K562 (cell line): Measurements from ENCODE around the gene RNF115. TPM values are rescaled to one million over a fixed set of nuclear protein-coding genes. Genes with fewer than 3 reads are reported as not detected.

ENCODE experiments used
- ATAC-seq: fragments of 200-7000 bp; cut with Tn5 transposase; 3 replicates; pipeline ENCODE4 v1.9.1; 2020; ENCODE audit warnings: moderate library complexity
- BruUV-seq: library from RNA; stranded (reverse); fragments of 400-500 nt; replicated peaks from 2 replicates; lab custom pipeline; 2021; lab: Mats Ljungman, UMichigan
- CTCF ChIA-PET: fragments of 300-600 bp; formaldehyde crosslinking; extraction: SDS; loops from one replicate; lab custom pipeline; 2021; ENCODE audit warnings: low intra/inter-chr PET ratio; lab: Yijun Ruan, JAX
- POLR2A ChIA-PET: fragments of 300-600, 350-650 bp; sonication (Branson Sonifier 250); formaldehyde crosslinking; extraction: SDS; loops from one replicate; lab custom pipeline; 2021; ENCODE audit warnings: antibody characterized with exemption, inconsistent platforms; lab: Yijun Ruan, JAX
- DNase-seq, 4 experiments: peaks; one replicate each; pipeline versions ENCODE4 v3.0.0 to v3.0.0-alpha.2; 2011 to 2018; ENCODE audit warnings: low spot score in 3 of 4, mixed read lengths in 3 of 4; ENCODE audit errors: extremely low read depth in 1 of 4
- FAIRE-seq: peaks from 2 replicates; lab custom pipeline; 2011; peaks lifted over from hg19 to GRCh38; lab: Jason Lieb, UNC
- H2AFZ ChIP-seq: 2 replicates; pipeline ENCODE4 v1.6.0; 2011; ENCODE audit warnings: low read depth, low read length, control low read depth, inconsistent platforms
- H3K27ac ChIP-seq: fragments of 200-600 bp; 3 replicates; pipeline ENCODE4 v1.8.0; 2011; ENCODE audit warnings: low read depth, mild to moderate bottlenecking, control low read depth, inconsistent platforms, low read length, moderate library complexity, mixed read lengths; ENCODE audit errors: extremely low read depth
- H3K27me3 ChIP-seq, 2 experiments: fragments of 300-600 bp in 1 of 2; 2 replicates in 1 of 2; 3 replicates in 1 of 2; pipeline versions ENCODE4 v1.6.0 to v1.8.0; 2011; ENCODE audit warnings: inconsistent platforms in 2 of 2, low read length in 2 of 2, mild to moderate bottlenecking in 1 of 2, mixed read lengths in 1 of 2, moderate library complexity in 1 of 2; ENCODE audit not compliant: control insufficient read depth in 2 of 2, insufficient read depth in 2 of 2
- H3K36me3 ChIP-seq: fragments of 300-600 bp; 3 replicates; pipeline ENCODE4 v1.8.0; 2011; ENCODE audit warnings: mild to moderate bottlenecking, low read length, inconsistent platforms; ENCODE audit not compliant: control insufficient read depth, insufficient read depth
- H3K4me1 ChIP-seq, 2 experiments: fragments of 200-600 bp in 1 of 2; replicated peaks in 1 of 2; 2 replicates in 1 of 2; 3 replicates in 1 of 2; pipeline versions ENCODE4 v1.5.1 to v1.8.0; 2011; ENCODE audit warnings: inconsistent platforms in 2 of 2, low read length in 2 of 2, mild to moderate bottlenecking in 1 of 2, mixed read lengths in 1 of 2, moderate library complexity in 1 of 2; ENCODE audit not compliant: control insufficient read depth in 2 of 2, insufficient read depth in 2 of 2
- H3K4me2 ChIP-seq: 2 replicates; pipeline ENCODE4 v1.6.1; 2011; ENCODE audit warnings: low read length, control low read depth, inconsistent platforms, mixed read lengths; ENCODE audit not compliant: insufficient read depth
- H3K4me3 ChIP-seq: fragments of 200-600 bp; sonication (generic), shearing (Covaris generic); 2 replicates; pipeline ENCODE4 v1.5.1; 2016; ENCODE audit warnings: control low read depth, inconsistent platforms
- H3K79me2 ChIP-seq: fragments of 200-600 bp; 3 replicates; pipeline ENCODE4 v1.8.0; 2011; ENCODE audit warnings: low read length, inconsistent platforms; ENCODE audit not compliant: control insufficient read depth, insufficient read depth
- H3K9ac ChIP-seq, 2 experiments: 2 replicates each; pipeline versions ENCODE4 v1.6.0 to v1.6.1; 2011; ENCODE audit warnings: low read depth in 2 of 2, low read length in 2 of 2, control low read depth in 1 of 2, inconsistent platforms in 1 of 2, mild to moderate bottlenecking in 1 of 2, mixed read lengths in 1 of 2; ENCODE audit not compliant: insufficient read depth in 1 of 2
- H3K9me1 ChIP-seq: one replicate; pipeline ENCODE4 v1.6.0; 2011; ENCODE audit warnings: inconsistent platforms, mild to moderate bottlenecking, low read length, moderate library complexity; ENCODE audit not compliant: control insufficient read depth, insufficient read depth
- H3K9me3 ChIP-seq: replicated peaks from 2 replicates; pipeline ENCODE4 v1.5.1; 2011; ENCODE audit warnings: low read depth, low read length, inconsistent platforms; ENCODE audit not compliant: control insufficient read depth, insufficient read depth
- H4K20me1 ChIP-seq: replicated peaks from 2 replicates; pipeline ENCODE4 v1.6.1; 2011; ENCODE audit warnings: low read length, inconsistent platforms, mixed read lengths; ENCODE audit not compliant: control insufficient read depth, insufficient read depth
- MAFG ChIP-seq: fragments of 450-650 bp; conservative IDR thresholded peaks from 2 replicates; pipeline ENCODE4 v1.6.1; 2016; ENCODE audit warnings: missing genetic modification characterization, missing compliant biosample characterization
- WGBS: fragments of 100-300 bp; shearing (Covaris generic); methylation state at CpG from one replicate; pipeline ENCODE4 v1.1.6; 2016; ENCODE audit warnings: low coverage, mixed read lengths; ENCODE audit not compliant: insufficient coverage; ENCODE audit errors: missing lambda C conversion rate; 5-methylcytosine and 5-hydroxymethylcytosine counted together
- in situ Hi-C: fragments of 300-500 bp; cut with MboI; formaldehyde crosslinking; loops from 4 replicates; pipeline ENCODE4 v1.15.0; 2018; ENCODE audit warnings: inconsistent platforms, mixed read lengths
- intact Hi-C: fragments of 100-400 bp; cut with micrococcal nuclease; formaldehyde crosslinking; loops from 2 replicates; pipeline ENCODE4 v1.14.2; 2022
- polyA plus RNA-seq, 8 experiments: library from polyadenylated mRNA; depleted of rRNA in 4 of 8; stranded (reverse) in 5 of 8; unstranded in 3 of 8; fragments of >200 nt; fragmentation: Nextera tagmentation in 2 of 8; fragmentation: Illumina TruSeq in 1 of 8; extraction: Ambion mirVana in 2 of 8; extraction: Trizol in 1 of 8; gene quantifications; 2 replicates each; pipeline versions ENCODE4 v1.2.1 to v1.2.3, GENCODE V29; 2011 to 2014; ENCODE audit warnings: inconsistent platforms in 1 of 8, missing spikeins in 1 of 8
- total RNA-seq, 7 experiments: library from RNA; depleted of rRNA in 6 of 7; stranded (reverse); fragments of >200 nt in 6 of 7; fragmentation: Illumina TruSeq in 2 of 7; extraction: Trizol in 2 of 7; gene quantifications; 2 replicates each; pipeline versions ENCODE4 v1.2.1 to v1.2.3, GENCODE V29; 2011 to 2021; ENCODE audit warnings: low replicate concordance in 1 of 7
- TF ChIP-seq, protein P1 (sequence below): fragments of 450-650 bp; formaldehyde crosslinking; IDR thresholded peaks from 2 replicates; pipeline ENCODE4 v1.4.0; 2020; ENCODE audit warnings: mild to moderate bottlenecking, moderate library complexity

The RNF115 gene
- total and polyA plus RNA-seq, 9 of the 15 experiments (the other 6 are each of a cell fraction or from before 2014, with no cell fraction given) = 1.9 to 14.3 (median 9.5) TPM

DNA sequence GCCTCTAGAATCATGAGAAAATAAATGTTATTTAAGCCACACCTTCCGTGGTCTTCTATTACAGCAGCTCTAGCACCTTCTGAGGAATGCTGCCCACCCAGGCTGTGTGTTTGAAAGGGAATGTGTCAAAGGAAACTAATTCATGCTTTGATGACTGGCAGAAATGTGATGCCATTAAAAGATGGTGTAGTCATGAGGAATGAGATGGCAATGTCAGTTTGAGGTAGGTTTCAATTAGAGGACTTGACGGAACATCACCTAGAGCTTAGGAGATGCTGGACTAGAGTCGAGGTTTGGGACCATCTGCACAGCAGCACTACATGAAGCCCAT is 127.3 kb downstream of the RNF115 start:
- H4K20me1 ChIP-seq = no peaks in the 10 kb centered on the region
- ATAC-seq = no peak
- POLR2A ChIA-PET = interaction anchor here (1.4 kb wide), 1 partner anchor 8 kb away, joined by 5 read pairs; no protein-coding TSS in a partner anchor
- in situ Hi-C loops (no loop called here), intact Hi-C loops (no loop called here)
- no peaks in the 10 kb centered on the region for H3K79me2 ChIP-seq
- H2AFZ ChIP-seq = no peak overlapping the region
- no peak overlapping the region for H3K4me2 ChIP-seq
- CTCF ChIA-PET = no interaction called here
- BruUV-seq = no TSS peak
- no peaks in the 10 kb centered on the region for H3K9me1 ChIP-seq
- TF ChIP-seq, protein P1, sequence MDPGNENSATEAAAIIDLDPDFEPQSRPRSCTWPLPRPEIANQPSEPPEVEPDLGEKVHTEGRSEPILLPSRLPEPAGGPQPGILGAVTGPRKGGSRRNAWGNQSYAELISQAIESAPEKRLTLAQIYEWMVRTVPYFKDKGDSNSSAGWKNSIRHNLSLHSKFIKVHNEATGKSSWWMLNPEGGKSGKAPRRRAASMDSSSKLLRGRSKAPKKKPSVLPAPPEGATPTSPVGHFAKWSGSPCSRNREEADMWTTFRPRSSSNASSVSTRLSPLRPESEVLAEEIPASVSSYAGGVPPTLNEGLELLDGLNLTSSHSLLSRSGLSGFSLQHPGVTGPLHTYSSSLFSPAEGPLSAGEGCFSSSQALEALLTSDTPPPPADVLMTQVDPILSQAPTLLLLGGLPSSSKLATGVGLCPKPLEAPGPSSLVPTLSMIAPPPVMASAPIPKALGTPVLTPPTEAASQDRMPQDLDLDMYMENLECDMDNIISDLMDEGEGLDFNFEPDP = no peak
- TF ChIP-seq MAFG (tag) = peak; percentile 34; the same call in 1 of the 2 replicates
- DNase-seq = no peak
- peaks cover 0 to 6% of the 10 kb centered on the region in 2 experiments; a peak in 1 of 5 replicates for H3K27me3 ChIP-seq
- no peaks in the 10 kb centered on the region for H3K36me3 ChIP-seq
- WGBS = 27% methylated on average over 3 of the region's 3 CpGs
- peaks cover 3 to 13% of the 10 kb centered on the region in 2 experiments; a peak in 2 of 5 replicates for H3K4me1 ChIP-seq
- H3K4me3 ChIP-seq = no peak overlapping the region
- H3K9ac ChIP-seq = no peak overlapping the region
- H3K9me3 ChIP-seq = no peaks in the 10 kb centered on the region
- FAIRE-seq = no peak
- H3K27ac ChIP-seq = no peak overlapping the region
